A673 (cell line): ENCODE data around the gene USP32.

Source experiments
- CTCF ChIP-seq: fragments of 300-800, 200-600 bp; sonication (generic); conservative IDR thresholded peaks from 2 replicates; pipeline ENCODE4 v1.5.1; 2017; ENCODE audit warnings: low read depth, mild to moderate bottlenecking, antibody characterized with exemption, low read length, moderate library complexity, mixed read lengths
- EZH2 ChIP-seq: fragments of 200-600 bp; sonication (generic); IDR thresholded peaks from 2 replicates; pipeline ENCODE4 v1.6.1; 2017; ENCODE audit warnings: borderline replicate concordance, low read depth, mild to moderate bottlenecking, mixed read lengths, antibody characterized with exemption, low read length; ENCODE audit not compliant: poor library complexity, severe bottlenecking

DNA sequence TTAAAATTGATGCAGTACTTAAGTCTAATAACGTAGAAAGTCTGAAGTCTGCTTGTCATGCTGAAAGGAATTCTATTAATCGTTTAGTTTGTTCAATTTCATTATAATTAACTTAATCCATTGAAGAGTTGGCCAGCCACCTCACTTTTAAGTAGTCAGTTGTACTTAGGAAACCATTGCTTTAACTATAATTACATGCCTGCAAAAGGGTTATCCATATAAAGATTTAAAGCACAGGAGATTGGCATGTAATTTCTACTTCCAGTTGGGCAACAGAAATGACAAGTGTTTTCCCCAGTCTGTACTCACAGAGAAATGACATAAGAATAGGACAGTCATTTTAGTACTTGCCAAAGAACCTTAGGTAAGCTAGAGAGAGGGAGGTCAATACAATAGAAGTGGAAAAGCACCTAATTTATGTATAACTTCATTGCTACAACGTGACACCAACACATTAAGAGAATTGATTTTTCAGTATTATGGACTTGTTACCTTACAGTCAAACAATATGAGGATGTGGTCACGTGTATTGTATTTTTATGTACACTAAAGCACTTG, 3.7 kb upstream of the USP32 start:
- no peak for TF ChIP-seq CTCF
- TF ChIP-seq EZH2, result no peak
